Measurements from ENCODE around the gene SLC25A29.
"Not testable (repeated sequence)": the region's sequence is repeated elsewhere in the genome, so short reads cannot be mapped to it uniquely, and the experiment has no call there.

The SLC25A29 gene

DNA sequence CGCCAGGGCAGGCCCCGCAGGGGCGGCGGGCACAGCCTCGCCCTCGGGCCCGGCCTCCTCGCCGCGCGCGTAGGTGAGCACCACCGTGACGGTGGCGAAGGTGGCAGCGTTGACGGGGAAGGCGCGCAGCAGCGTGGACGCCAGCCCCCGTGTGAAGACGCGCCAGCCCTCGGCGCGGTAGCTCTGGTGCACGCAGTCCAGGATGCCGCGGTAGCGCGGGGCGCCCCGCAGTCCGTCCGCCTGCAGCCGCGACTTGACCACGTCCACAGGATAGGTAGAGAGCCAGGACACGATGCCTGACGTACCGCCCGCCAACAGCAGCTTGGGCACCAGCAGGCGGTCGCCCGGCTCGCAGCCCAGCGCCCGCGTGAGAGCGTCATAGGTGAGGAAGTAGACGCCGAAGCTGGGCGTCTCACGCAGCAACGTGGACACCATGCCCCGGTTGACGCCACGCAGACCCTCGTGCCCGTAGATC lies 13.9 kb downstream of the SLC25A29 start:
- TF ChIP-seq CTCF (IDR thresholded peaks at IDR 0.05; ENCODE audit: extremely low read depth, insufficient read depth, missing control alignments): no peak
- in situ Hi-C loops (cut with MboI; ENCODE audit: low pct_unique_long_range_greater_than_20kb, low sequenced_read_pairs, unreplicated experiment): no loop called here

DNA sequence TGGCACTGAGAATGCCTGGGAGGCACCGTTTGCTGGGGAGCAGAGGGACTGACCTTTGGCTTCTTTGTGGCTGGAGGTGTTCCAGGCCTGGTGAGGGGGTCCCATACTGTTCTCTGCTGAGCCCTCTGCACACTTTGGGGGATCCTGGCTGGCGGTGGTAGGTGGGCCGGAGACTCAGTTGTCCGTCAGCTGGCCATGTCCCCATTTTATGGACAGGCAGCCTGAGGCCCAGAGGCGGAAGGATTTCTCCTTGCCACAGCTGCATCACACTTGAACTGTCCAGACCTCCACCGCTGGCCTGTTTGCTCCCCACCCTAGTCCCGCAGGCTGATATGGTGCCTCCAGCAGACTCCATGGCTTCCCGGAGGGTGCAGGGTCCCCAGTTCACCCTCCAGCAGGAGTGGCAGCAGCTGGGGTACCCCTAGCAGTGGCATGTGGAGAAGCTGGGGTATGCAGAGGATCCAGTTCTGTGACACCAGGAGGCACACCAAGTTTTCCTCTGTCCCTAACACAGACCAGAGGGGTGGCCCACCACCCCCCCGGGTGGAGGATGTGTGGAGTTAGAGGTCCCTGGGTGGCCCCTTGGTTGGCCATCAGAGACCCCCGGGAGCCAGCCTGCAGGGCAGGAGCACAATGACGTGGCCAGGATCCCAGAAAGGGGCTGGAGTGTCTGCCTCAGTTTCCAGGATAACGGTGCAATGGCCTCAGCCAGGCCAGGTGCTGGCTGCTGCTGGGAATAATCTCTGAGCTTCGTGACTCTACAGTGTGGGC lies 14.8 kb downstream of the SLC25A29 start:
- no peak for TF ChIP-seq CTCF (IDR thresholded peaks at IDR 0.05; ENCODE audit: extremely low read depth, insufficient read depth, missing control alignments)
- peak; percentile 18 for DNase-seq (ENCODE audit: low spot score)
- in situ Hi-C loops (cut with MboI; ENCODE audit: low pct_unique_long_range_greater_than_20kb, low sequenced_read_pairs, unreplicated experiment): no loop called here

More for the DNA sequence above, 13.9 kb downstream of the SLC25A29 start:
- DNase-seq (ENCODE audit: low spot score): no peak

GRCh38 chr14:100290607-100291304 lies 15.5 kb downstream of the SLC25A29 start:
- in situ Hi-C loops (cut with MboI; ENCODE audit: low pct_unique_long_range_greater_than_20kb, low sequenced_read_pairs, unreplicated experiment): no loop called here
- no peak for TF ChIP-seq CTCF (IDR thresholded peaks at IDR 0.05; ENCODE audit: extremely low read depth, insufficient read depth, missing control alignments)
- peak; percentile 9 for DNase-seq (ENCODE audit: low spot score)

DNA sequence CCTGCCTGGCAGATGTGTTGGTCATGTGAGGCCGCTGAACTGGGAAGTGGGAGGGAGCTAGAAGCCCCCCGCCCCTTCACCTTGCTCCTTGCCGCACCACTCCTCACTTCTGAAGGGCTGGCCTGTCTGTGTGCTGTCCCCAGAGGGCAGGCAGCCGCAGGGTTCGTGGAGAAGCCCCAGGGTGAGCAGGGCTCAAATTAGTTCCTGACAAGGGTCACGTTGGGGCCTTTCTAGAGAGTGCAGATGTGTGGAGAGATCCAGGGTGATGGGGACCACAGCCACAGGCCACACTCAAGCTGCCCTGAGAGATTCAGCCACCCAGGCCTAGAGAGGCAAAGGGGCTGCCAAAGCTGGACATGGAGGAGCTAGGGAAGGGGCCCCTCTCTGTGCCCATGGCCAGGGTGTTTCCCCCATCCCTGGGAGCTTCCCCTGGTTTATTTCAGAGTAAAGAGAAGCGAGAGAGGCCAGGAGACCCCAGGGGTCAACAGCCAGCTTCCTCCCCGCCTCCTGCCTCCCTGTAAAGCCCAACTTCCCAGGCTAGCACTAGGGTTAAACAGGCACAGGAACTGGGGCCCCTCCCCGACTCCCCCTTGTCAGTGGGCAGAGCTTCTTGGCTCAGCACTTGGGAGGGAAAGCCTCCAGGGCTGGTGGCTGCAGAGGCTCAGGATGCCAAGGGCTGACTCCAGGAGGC lies 16.2 kb downstream of the SLC25A29 start:
- TF ChIP-seq CTCF (IDR thresholded peaks at IDR 0.05; ENCODE audit: extremely low read depth, insufficient read depth, missing control alignments): no peak
- in situ Hi-C loops (cut with MboI; ENCODE audit: low pct_unique_long_range_greater_than_20kb, low sequenced_read_pairs, unreplicated experiment): no loop called here
- DNase-seq (ENCODE audit: low spot score): peak; percentile 27

- TF ChIP-seq CTCF (IDR thresholded peaks at IDR 0.05; ENCODE audit: extremely low read depth, insufficient read depth, missing control alignments): no peak
- in situ Hi-C loops (cut with MboI; ENCODE audit: low pct_unique_long_range_greater_than_20kb, low sequenced_read_pairs, unreplicated experiment): no loop called here
- no peak for DNase-seq (ENCODE audit: low spot score)
Observed at GRCh38 chr14:100288382-100289185, 17.7 kb downstream of the SLC25A29 start.

GRCh38 chr14:100287998-100288295 lies 18.3 kb downstream of the SLC25A29 start:
- in situ Hi-C loops (cut with MboI; ENCODE audit: low pct_unique_long_range_greater_than_20kb, low sequenced_read_pairs, unreplicated experiment); DNase-seq (ENCODE audit: low spot score): not testable (repeated sequence)

Measured in GM13977 (cell line).